OCI-LY7 (cell line): Measurements from ENCODE around the gene PSMG3. TPM values are rescaled to one million over a fixed set of nuclear protein-coding genes. Genes with fewer than 3 reads are reported as not detected.
A peak's percentile ranks its signal among the peaks of the same experiment; 100 is the strongest.

Experiments
- BruUV-seq: library from RNA; stranded (reverse); fragments of 400-500 nt; replicated peaks from 2 replicates; lab custom pipeline; 2021; lab: Mats Ljungman, UMichigan
- CTCF ChIA-PET: fragments of 300-600 bp; sonication (Branson Sonifier 250); formaldehyde crosslinking; loops from one replicate; lab custom pipeline; 2022; ENCODE audit warnings: antibody characterized with exemption; ENCODE audit not compliant: unreplicated experiment; lab: Charles Lee
- POLR2A ChIA-PET: fragments of 300-600 bp; sonication (Branson Sonifier 250); formaldehyde crosslinking; loops from one replicate; lab custom pipeline; 2022; ENCODE audit warnings: antibody characterized with exemption; lab: Charles Lee
- DNase-seq: peaks from one replicate; pipeline ENCODE4 v3.0.0-alpha.2; 2015; ENCODE audit warnings: low spot score
- H2AFZ ChIP-seq: fragments of 200-600 bp; sonication (generic), shearing (Covaris generic); 2 replicates; pipeline ENCODE4 v1.6.1; 2014; ENCODE audit warnings: mild to moderate bottlenecking, antibody characterized with exemption, low read length, moderate library complexity
- H3K27ac ChIP-seq: fragments of 200-600 bp; sonication (generic); 2 replicates; pipeline ENCODE4 v1.5.1; 2014; ENCODE audit warnings: mixed run types, low read depth, mild to moderate bottlenecking, moderate library complexity, low read length, inconsistent platforms; ENCODE audit not compliant: poor library complexity, severe bottlenecking
- H3K36me3 ChIP-seq: fragments of 200-600 bp; sonication (generic); 2 replicates; pipeline ENCODE4 v1.6.1; 2014; ENCODE audit warnings: mild to moderate bottlenecking, antibody characterized with exemption, low read length, moderate library complexity, mixed read lengths; ENCODE audit not compliant: insufficient read depth
- H3K4me1 ChIP-seq: fragments of 200-600 bp; sonication (generic); 2 replicates; pipeline ENCODE4 v1.5.1; 2014; ENCODE audit warnings: mild to moderate bottlenecking, low read length; ENCODE audit not compliant: insufficient read depth, poor library complexity, severe bottlenecking
- H3K4me2 ChIP-seq: fragments of 200-600 bp; sonication (generic); 2 replicates; pipeline ENCODE4 v1.6.1; 2014; ENCODE audit warnings: mild to moderate bottlenecking, low read length
- H3K4me3 ChIP-seq: fragments of 200-600 bp; sonication (generic); 2 replicates; pipeline ENCODE4 v1.5.1; 2014; ENCODE audit warnings: mild to moderate bottlenecking, low read depth, low read length; ENCODE audit not compliant: poor library complexity, severe bottlenecking
- H3K79me2 ChIP-seq: fragments of 200-600 bp; sonication (generic); 2 replicates; pipeline ENCODE4 v1.6.1; 2016; ENCODE audit warnings: low read depth, mild to moderate bottlenecking, low read length, moderate library complexity, mixed read lengths; ENCODE audit not compliant: insufficient read depth
- H3K9me2 ChIP-seq: fragments of 200-600 bp; sonication (generic); 2 replicates; pipeline ENCODE4 v1.6.1; 2016; ENCODE audit warnings: mild to moderate bottlenecking, low read length, mixed read lengths; ENCODE audit not compliant: insufficient read depth
- H3K9me3 ChIP-seq: fragments of 200-600 bp; sonication (generic); 2 replicates; pipeline ENCODE4 v1.6.1; 2014; ENCODE audit warnings: mild to moderate bottlenecking, mixed run types, low read length, mixed read lengths
- H4K20me1 ChIP-seq: fragments of 200-600 bp; sonication (generic); 2 replicates; pipeline ENCODE4 v1.6.1; 2014; ENCODE audit warnings: mild to moderate bottlenecking, antibody characterized with exemption, low read length, moderate library complexity, mixed read lengths; ENCODE audit not compliant: insufficient read depth
- CTCF ChIP-seq: fragments of 200-600 bp; sonication (generic); conservative IDR thresholded peaks from 2 replicates; pipeline ENCODE4 v1.5.1; 2014; ENCODE audit warnings: mild to moderate bottlenecking, antibody characterized with exemption, low read length, moderate library complexity, mixed read lengths
- EZH2phosphoT487 ChIP-seq: fragments of 200-600 bp; sonication (generic); IDR thresholded peaks from 2 replicates; pipeline ENCODE4 v1.6.1; 2018; ENCODE audit warnings: low read depth, borderline replicate concordance, mild to moderate bottlenecking, mixed run types, antibody characterized with exemption, low read length, moderate library complexity, mixed read lengths
- intact Hi-C: fragments of 100-400 bp; cut with micrococcal nuclease; formaldehyde crosslinking; loops from one replicate; pipeline ENCODE4 v1.10.0; 2022; ENCODE audit not compliant: unreplicated experiment
- total RNA-seq, 2 experiments: library from RNA; depleted of rRNA in 1 of 2; stranded (reverse); fragments of >200 nt in 1 of 2; shearing (Covaris generic) in 1 of 2; gene quantifications; 2 replicates each; pipeline ENCODE4 v1.2.3, GENCODE V29; 2014 to 2022

The PSMG3 gene
- total RNA-seq, 2 experiments from 2014 or later = 63.7 to 129 TPM

- Histone ChIP-seq H3K36me3 (peaks cover 29% of the 10 kb centered on the region; the same call in 1 of the 2 replicates), H3K79me2 (peaks cover 48% of the 10 kb centered on the region), H3K27ac (peak overlapping the region; percentile 2), H3K9me2 (no peaks in the 10 kb centered on the region), H3K4me3 (peak overlapping the region; percentile 82), H3K4me1 (peaks cover 34% of the 10 kb centered on the region), H3K9me3 (no peaks in the 10 kb centered on the region), H4K20me1 (peaks cover 9% of the 10 kb centered on the region), H2AFZ (no peak overlapping the region), H3K4me2 (peak overlapping the region; percentile 98)
- DNase-seq = no peak
- ChIA-PET CTCF (no interaction called here), POLR2A (no interaction called here)
- BruUV-seq = no TSS peak
- TF ChIP-seq EZH2phosphoT487 = no peak
- TF ChIP-seq CTCF = no peak
- intact Hi-C loops = no loop called here
Observed at GRCh38 chr7:1533547-1534329, 36.1 kb downstream of the PSMG3 start.

DNA sequence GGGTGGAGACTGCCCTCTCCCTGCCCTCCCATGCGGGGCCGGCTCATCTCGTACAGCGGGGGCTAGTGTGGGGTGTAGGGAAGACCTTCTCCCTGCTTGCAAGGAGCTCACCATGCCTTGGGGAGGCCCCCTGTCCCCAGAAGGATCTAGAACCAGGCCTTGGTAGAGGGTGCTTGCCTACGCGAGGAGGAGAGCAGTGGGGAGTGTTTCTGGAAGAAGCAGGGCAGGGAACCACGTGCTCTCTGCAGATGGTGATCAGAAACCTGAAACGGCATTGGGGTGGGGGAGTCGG is 36.6 kb downstream of the PSMG3 start:
- H3K36me3 ChIP-seq = peaks cover 26% of the 10 kb centered on the region; the same call in 1 of the 2 replicates
- no TSS peak for BruUV-seq
- peaks cover 48% of the 10 kb centered on the region for H3K79me2 ChIP-seq
- H3K4me1 ChIP-seq = peaks cover 34% of the 10 kb centered on the region
- no peaks in the 10 kb centered on the region for H3K9me3 ChIP-seq
- peak overlapping the region; percentile 98 for H3K4me2 ChIP-seq
- DNase-seq = no peak
- H3K4me3 ChIP-seq = peak overlapping the region; percentile 82
- peaks cover 9% of the 10 kb centered on the region for H4K20me1 ChIP-seq
- CTCF ChIA-PET = no interaction called here
- peak overlapping the region; percentile 2 for H3K27ac ChIP-seq
- POLR2A ChIA-PET = no interaction called here
- H2AFZ ChIP-seq = no peak overlapping the region
- TF ChIP-seq EZH2phosphoT487 = no peak
- TF ChIP-seq CTCF = no peak
- intact Hi-C loops = no loop called here
- H3K9me2 ChIP-seq = no peaks in the 10 kb centered on the region
